GM18868 (cell line): Measurements from ENCODE around the gene SSUH2.
A peak's percentile ranks its signal among the peaks of the same experiment; 100 is the strongest.
"Not testable (repeated sequence)": the region's sequence is repeated elsewhere in the genome, so short reads cannot be mapped to it uniquely, and the experiment has no call there.

Experiments used
- ATAC-seq: cut with Tn5 transposase; IDR thresholded peaks from one replicate; pipeline ENCODE4 v1.9.1; 2021; ENCODE audit warnings: mild to moderate bottlenecking, moderate library complexity; ENCODE audit not compliant: unreplicated experiment

SSUH2 gene

DNA sequence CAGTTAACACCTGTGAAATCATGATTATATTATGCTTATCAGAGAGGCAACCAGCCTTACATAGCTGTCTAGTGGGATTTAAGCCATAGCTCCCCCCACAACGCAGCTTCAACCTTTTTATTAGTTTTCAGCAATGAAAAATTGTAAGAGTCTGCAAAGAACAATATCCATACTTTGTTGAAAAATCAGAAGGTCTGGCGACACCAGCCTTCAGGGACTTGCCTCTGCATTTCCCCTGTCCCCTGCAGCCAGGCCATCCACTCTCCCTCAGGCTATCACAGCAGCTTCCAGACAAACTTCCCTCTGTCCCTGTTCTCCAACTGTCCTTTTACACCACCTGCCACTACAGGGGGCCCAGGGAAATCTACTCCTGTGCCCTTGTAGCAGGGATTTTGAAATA is 59.9 kb downstream of the SSUH2 start:
- no peak for ATAC-seq

DNA sequence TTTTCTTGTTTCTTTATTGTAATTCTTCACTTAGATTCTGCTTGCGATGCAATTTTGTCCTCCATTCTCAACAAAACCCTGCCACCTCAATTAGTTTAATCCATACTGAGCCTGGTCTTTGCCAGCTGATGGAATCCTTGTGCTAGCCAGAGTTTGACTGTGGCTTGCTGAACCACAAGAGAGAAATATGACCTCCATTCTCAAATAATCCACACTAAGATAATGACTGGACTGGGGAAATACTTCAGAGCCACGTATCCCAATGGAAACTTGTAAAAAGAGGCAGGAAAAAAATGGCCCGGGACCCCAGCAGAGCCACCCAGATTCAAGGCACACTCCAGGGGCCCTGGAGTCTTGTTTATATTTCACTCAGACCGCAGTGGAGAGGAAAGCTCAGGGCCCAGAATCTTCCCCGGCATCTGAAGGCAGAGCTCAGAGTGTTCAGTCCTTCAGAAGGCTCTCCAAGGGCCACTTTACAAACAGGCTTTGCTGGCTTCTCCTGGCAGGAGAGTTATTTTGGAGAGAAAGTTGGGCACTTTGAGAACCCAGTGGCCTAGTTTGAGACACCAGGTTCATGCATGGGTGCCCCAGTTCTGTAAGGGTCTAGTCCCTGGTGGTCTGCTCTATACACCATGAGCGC is 62.7 kb downstream of the SSUH2 start:
- ATAC-seq: no peak

DNA sequence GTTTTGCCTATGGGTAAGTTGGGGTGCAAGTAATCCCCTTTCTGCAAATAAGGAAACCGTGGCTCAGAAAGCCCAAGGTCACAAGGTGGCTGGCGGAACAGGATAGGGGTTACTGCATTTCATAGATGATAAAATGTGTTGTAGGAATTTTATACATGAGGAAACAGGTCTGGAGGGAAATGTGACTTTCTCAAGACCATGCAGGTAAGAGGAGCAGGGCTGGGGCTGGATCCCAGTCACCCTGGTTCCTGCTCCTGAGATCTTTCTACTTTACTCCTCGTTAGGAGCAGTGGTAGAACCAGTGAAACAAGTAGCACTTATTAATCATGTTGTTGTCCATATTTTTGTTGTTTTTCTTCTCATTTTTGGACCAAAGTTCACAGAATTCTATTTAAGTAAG is 63.2 kb downstream of the SSUH2 start:
- no peak for ATAC-seq

DNA sequence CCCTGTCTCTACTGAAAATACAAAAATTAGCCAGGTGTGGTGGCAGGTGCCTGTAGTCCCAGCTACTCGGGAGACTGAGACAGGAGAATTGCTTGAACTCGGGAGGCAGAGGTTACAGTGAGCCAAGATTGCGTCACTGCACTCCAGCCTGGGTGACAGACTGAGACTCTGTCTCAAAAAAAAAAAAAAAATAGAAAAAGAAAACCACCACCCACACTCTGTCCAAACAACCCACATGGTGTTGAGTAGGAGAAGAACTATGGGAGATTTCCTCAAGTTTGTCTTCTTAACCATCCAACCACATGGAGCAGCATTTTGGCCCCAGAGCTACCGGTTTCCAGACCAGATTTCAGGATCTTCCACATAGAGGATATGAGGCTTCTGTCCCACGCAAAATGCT is 64.2 kb downstream of the SSUH2 start:
- not testable (repeated sequence) for ATAC-seq

DNA sequence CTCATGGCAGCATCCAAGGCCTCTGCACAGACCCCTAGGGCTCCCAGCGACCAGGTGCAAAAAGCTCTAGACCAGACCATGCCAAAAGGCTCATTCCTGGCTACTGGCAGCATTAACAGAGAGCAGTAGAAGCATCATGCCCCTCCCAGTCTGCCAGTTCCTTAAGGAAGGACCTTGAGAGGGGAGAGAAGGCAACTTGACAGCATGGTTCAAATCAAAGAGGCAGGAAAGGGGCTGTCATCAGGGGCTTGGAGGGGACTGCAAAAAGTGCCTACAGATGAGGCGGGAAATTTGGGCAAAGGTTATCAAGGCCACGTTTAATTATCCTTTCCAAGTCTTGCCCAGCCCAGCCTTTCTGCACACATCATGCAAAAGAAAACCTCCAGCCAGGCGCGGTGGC is 64.7 kb downstream of the SSUH2 start:
- ATAC-seq: no peak

DNA sequence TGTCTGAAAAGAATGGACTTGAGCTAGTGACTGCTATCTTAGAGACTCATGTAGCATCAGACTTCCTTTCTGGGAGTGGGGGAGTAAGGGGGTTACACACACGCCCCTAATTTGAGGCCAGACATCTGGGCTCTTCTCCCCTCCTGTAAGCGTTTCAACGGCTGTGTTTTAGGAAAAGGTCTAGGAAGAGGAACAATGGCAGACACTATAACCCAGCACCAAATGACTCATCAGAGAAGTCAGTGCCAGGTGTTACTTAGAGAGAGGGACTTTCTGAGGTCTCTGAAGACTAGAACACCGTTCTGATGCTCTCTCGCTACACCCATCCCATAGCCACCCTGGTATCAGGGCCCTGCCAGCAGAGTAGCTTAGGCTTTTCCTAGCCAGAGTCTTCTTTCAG is 65.5 kb downstream of the SSUH2 start:
- peak; percentile 97 for ATAC-seq

DNA sequence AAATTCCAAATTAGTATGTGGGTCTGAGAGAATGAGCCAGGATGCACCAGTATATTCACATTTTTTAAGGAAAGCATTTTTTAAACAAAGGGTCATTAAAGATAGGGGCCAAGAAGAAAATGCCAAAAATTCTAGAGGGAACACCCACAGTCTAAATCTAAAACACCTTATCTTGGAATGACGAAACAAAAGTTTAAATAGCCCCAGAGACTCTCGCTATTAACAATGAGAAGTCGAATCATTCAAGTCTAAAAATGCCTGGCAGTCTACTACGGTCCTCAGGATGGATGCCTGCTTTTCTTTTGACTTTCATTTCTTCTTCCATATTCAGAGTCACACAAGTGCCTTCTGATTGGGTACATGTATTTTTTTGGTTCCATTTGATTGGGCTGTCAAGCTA is 66.3 kb downstream of the SSUH2 start:
- peak; percentile 33 for ATAC-seq

DNA sequence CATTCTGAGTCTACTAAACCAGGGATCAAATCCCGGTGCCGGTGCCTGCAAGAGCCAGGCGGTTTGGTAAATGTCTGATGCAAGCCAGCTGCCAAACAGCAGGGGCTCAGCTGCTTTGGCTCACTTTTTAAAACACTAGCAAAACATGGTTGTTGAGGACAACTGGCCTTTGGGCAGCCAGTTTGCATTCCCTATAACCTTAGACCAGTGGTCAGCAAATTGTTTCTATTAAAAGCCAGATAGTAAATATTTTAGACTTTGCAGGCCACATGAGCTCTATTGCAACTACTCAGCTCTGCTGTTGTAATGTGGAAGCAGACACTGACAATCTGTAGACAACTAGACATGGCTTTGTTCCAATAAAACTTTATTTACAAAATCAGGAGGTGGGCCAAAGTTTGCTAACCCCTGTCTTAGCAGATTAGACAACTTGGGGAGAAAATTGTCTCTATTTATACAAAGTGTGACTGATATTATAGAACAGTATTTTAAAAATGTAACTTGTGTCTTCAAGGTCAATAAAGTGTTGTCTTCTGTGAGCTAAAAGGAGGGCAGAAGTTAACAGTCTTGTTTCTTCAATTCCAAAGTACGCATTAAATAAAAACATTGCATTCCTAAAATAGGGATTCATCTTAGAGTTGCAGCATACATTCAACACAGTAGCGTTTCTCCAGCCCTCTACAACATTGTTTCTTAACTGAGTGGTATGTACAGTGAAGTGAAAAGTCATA is 67.6 kb downstream of the SSUH2 start:
- no peak for ATAC-seq

DNA sequence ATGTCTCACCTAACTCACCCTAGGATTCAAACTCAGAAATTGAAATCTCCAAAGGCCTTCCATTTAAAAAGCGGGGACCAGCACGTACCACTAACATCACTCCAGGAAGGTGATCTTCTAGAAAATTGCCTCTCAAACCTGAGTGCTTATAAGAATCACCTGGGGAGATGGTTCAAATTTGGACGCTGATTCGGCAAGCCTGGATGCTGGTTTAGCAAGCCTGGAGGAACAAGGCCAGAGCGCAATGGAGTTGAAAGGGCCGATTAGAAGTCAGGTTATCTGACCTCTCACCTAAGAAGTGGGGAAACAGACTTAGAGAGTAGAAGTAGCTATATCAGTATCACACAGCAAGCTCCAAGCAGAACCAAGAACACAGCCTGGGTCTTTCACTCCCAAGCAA is 68.2 kb downstream of the SSUH2 start:
- ATAC-seq: no peak

DNA sequence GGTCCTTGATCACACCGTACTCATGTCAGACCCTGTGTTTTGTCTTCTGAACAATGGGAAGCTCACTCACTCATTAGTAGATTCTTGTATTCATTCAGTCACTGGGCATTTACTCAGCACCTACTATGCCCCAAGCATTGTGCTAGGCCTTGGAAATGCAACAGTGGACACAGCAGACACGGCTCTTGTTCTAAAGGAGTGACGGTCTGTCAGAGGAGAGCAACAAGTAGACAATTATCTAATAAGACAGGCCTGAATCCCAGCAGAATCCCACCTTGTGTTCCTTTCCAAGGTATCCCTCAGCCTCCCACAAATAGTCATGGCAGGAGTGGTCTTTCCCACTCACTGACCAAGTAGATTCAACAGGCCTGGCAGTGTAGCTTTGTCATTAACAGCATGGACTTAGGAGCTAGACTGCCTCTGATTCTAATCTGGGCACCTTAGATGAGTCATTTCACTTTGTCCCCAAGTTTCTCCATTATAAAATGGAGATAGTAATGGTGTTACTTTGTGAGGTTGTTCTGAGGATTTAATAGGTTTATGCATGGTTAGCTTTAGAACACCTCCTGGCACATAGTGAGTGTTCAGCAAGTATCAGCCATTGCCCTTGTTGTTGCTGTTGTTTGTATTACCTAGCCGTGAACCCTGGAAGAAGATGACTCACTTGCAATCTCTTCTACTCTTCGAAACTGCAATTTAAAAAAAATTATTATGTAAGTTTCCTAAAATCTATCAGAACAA is 69.1 kb downstream of the SSUH2 start:
- ATAC-seq: no peak

DNA sequence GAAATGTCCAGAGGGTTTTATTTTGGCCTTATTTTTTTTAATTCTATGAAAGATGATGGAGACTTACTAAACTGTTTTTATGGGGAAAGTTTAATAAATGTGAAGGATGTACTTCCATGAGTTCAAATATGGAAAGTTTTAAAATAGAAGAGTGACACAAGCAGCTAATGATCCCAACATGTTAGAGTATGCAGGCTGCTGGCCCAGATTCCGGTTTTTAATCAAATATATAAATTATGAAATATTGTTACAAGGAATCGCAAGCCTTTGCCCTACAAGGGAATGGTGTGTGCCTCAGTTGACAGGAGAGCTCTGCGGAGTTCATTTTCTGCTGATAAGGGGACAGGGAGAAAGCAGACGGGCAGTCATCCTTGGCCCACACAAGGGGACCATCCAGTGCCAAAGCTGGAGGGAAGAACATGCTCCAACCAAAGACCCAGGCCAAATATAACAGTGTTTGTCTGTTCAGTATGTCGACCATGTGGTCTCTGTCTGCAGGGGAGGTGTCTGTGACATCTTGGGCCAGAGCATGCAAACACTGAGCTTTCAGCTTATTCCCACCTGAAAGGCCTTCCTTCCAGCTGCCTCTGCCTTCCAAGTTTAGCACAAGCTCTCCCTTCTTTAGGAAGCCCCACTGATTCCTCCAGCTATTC is 69.8 kb downstream of the SSUH2 start:
- no peak for ATAC-seq

DNA sequence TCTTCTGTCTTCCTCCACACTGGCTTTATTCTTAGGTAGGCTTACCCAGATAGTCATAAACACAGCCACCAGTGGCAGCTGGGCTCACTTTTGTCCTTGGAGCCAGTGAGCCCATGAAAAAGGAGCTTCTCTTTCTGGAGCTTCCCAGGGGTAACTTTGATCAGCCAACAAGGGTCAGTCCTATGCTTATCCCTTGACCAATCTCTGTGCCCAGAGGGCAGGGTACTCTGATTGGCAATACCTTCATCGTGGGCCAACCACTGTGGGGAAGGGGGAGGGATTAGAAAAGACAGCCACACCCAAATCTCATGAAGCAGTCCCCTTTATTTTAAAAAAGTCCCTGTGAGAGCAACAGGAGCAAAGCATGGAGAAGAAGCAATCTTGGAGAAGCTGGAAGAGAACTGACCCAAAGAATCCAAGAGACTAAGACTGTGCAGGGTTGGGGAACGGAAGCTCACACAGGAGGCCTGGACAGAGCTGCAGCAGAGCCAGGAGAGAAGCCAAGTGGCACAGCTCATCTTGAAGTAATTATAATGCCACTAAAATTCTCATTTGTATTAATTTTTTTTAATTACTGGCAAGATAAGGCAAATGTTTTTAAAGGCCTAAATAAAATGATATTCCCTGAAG is 70.4 kb downstream of the SSUH2 start:
- no peak for ATAC-seq

DNA sequence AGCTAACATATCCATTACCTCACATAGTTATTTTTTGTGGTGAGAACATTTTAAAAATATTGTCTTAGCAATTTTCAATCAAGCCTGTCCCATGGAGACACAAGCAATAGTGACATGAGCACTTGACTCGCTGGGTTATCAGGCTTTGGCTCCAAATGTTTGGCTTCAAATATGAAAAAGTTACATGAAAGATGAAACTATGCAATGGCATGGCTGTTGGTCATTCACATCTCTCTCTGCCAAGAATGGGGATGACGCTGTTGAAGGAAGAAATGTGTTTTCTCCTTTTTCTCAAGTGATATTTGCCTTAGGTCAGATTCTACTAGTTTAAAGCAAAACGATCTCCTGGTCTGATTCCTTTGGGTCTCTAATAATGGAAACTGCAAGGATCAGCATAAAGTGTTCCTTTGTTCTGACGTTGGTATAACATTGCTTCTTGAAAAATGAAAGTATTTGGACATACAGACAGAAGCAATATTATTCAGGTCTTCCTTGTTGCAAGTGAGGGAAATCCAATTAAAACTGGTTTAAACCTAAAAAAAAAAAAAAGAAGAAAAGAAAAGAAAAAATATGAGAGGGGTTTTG is 71.2 kb downstream of the SSUH2 start:
- ATAC-seq: no peak

DNA sequence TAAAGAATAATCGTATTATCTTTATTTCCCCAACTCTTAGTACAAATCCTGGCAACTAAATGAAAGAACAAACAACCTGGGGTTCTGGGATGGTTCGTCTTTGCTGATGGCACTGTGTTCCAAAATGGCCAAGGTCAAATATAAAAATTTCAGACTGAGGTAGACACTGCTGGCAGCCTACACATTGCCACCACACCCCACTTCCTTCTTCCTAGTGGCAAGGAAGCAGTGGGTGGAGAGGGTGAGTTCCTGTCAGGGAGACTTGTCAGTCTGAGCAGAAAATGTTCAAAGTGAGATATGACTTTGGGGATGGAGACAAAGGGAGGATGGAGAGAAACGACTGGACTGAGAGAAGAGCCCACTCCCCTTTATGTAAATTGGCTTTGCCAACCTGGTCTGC is 73.3 kb downstream of the SSUH2 start:
- no peak for ATAC-seq
